ENCODE results near the gene ZDHHC16.
"Not testable (repeated sequence)": the region's sequence is repeated elsewhere in the genome, so short reads cannot be mapped to it uniquely, and the experiment has no call there.

ZDHHC16 gene

GRCh38 chr10:97445722-97446639 lies at the start of gene ZDHHC16, which contains the start of gene EXOSC1:
Gene ZDHHC16, plus strand, starts transcription at chr10:97446175. Its CDS starts 5,501 bp downstream, at chr10:97451676.
Gene EXOSC1, minus strand, starts transcription at chr10:97446006. Its CDS starts 21 bp downstream, at chr10:97445985.
- peak; percentile 94 for FAIRE-seq

GRCh38 chr10:97399843-97400545 lies 46.0 kb upstream of the ZDHHC16 start:
- FAIRE-seq, result no peak

GRCh38 chr10:97400665-97401454 lies 45.1 kb upstream of the ZDHHC16 start, which contains the start of gene RRP12:
Gene RRP12, minus strand, starts transcription at chr10:97401340. Its CDS starts 109 bp downstream, at chr10:97401231.
- peak; percentile 99 for FAIRE-seq

DNA sequence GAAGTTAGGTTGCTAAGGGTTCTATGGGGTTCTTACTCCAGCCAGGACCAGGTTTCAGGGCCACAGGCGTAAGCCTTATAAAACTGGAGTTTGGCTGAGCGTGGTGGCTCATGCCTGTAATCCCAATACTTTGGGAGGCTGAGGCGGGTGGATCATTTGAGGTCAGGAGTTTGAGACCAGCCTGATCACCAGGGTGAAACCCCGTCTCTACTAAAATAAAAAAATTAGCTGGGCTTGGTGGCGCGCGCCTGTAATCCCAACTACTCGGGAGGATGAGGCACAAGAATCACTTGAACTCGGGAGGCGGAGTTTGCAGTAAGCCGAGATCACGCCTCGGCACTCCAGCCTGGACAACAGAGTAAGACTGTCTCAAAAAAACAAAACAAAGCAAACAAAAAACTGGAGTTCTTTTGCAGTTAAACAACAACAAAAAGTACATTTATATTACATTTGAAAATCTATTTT lies 44.5 kb upstream of the ZDHHC16 start:
- FAIRE-seq, result no peak

GRCh38 chr10:97404044-97404443 lies 41.9 kb upstream of the ZDHHC16 start:
- no peak for FAIRE-seq

- no peak for FAIRE-seq
Observed at GRCh38 chr10:97406064-97406463, 39.9 kb upstream of the ZDHHC16 start.

DNA sequence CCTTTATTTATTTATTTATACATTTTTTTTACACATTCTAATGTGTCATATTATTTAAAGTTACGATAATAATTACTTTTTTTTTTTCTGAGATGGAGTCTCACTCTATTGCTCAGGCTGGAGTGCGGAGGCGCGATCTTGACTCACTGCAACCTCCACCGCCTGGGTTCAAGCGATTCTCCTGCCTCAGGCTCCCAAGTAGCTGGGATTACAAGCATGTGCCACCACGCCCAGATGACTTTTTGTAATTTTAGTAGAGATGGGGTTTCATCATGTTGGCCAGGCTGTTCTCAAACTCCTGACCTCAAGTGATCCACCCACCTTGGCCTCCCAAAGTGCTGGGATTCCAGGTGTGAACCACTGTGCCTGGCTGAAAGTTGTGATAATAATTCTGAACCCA lies 39.5 kb upstream of the ZDHHC16 start:
- not testable (repeated sequence) for FAIRE-seq

GRCh38 chr10:97407211-97407951 lies 38.6 kb upstream of the ZDHHC16 start:
- no peak for FAIRE-seq

DNA sequence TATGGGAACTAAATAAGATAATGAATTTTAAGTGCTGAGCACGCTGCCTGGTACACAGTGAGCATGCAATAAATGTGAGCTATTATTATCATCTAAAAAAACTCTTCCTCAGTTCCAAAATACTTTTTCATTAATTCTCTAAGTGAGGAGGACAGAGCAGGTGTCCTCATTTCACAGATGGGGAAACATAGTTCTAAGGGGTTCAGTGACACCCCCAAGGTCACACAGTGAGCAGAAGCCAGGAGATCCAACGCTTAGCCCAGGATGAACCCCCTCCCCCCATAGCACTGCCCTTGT lies 38.1 kb upstream of the ZDHHC16 start:
- no peak for FAIRE-seq

DNA sequence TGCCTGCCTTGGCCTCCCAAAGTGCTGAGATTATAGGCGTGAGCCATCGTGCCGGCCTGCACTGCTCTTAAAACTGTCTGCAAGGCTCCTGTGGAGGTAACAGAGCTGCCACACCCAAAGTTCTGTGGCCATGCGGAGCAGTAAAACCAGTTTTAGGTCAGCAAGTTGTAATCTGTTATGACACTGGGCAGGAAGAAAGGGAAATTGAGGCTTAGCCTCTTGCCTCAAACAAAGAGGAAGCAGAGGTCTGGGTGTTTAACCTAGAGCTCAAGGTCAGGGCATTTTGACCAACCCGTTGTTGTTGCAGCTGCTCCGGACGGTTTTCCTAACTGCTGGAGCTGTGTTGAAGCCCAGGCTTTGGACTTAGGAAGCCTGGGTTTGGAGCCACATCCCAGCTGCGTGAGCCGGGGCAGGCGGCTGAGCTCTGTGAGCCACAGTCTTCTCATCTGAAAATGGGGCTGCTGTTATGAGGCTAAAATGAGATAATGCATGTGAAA lies 37.4 kb upstream of the ZDHHC16 start:
- no peak for FAIRE-seq

DNA sequence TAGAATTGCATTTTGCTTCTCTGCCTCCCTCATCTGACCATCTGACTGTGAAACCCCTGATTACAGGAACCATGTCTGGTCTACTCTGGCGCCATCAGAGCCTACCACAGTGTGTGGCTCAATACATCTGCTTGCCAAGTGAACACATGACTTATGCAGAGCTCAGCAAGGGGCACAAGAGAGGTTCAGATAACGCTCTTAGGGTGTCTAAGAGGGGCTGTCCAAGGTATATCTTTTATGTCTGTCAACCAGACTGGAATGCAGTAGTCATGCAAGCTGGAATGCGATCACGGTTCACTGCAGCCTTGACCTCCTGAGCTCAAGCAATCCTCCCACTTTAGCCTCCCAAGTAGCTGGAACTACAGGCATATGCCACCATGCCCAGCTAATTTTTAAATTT lies 34.6 kb upstream of the ZDHHC16 start:
- FAIRE-seq, result no peak

- FAIRE-seq, result no peak
Observed at GRCh38 chr10:97412891-97413304, 33.1 kb upstream of the ZDHHC16 start.

DNA sequence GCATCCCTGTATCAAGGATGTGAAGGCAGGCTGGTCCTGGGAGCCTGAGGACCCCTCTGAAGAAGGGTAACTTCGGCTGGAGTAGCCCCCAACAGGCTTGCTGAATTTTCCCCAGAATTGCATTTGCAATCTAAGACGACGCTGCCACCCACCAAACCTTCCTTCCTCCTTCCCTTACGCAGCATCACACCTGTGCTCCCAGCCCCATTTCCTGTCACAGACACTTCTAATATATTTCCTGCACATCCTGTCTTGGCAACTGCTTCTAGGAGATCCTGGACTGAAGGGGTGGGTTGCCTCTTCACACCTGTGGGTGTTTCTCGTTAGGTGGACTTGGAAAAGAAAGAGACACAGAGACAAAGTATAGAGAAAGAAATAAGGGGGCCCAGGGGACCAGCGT lies 29.4 kb upstream of the ZDHHC16 start:
- FAIRE-seq, result no peak

DNA sequence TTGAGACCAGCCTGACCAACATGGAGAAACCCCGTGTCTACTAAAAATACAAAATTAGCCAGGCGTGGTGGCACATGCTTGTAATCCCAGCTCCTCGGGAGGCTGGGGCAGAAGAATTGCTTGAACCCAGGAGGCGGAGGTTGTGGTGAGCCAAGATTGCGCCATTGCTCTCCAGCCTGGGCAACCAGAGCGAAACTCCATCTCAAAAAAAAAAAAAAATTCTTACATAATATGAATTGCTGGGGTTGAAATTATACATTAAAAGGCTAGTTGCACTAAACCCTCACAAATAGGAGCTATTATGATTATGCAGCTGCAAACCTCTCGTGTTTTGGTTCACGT lies 22.2 kb upstream of the ZDHHC16 start:
- not testable (repeated sequence) for FAIRE-seq

DNA sequence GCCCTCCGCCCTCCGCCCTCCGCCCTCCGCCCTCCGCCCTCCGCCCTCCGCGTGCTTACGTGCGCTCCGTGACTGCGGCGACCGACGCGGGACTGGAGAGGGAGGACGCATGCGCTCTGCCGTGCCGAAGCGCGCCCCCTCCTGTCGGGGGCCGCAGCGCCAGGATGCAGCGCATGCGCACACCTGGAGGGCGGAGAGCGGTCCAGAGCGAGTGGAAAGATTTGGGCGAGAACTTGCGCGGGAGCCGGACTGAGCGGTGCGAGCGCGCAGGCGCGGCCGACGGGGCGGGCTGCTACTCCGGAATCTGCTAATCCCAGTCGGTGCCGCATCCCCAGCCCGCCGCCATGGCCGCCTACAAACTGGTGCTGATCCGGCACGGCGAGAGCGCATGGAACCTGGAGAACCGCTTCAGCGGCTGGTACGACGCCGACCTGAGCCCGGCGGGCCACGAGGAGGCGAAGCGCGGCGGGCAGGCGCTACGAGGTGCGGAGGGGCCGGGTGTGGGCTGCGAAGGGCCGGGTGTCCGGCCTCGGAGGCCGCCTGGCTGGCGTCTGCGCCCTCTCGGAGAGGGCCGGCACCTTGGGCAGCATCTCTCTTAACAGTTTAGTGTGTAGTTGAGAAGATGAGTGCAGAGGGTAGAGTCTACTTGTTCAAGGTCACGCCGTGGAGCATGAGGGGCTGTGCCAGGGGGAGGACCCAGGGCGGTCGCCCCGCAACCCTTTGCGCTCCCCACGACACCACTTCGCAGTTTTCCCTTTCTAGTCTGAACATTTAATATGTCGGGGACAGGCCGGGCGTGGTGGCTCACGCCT lies 19.8 kb upstream of the ZDHHC16 start, which contains the start of gene PGAM1:
TSS of gene PGAM1 (plus strand) at position 228 of the 812 bp plus-strand sequence. CDS start at position 345, 117 bp downstream.
- FAIRE-seq, result no peak

DNA sequence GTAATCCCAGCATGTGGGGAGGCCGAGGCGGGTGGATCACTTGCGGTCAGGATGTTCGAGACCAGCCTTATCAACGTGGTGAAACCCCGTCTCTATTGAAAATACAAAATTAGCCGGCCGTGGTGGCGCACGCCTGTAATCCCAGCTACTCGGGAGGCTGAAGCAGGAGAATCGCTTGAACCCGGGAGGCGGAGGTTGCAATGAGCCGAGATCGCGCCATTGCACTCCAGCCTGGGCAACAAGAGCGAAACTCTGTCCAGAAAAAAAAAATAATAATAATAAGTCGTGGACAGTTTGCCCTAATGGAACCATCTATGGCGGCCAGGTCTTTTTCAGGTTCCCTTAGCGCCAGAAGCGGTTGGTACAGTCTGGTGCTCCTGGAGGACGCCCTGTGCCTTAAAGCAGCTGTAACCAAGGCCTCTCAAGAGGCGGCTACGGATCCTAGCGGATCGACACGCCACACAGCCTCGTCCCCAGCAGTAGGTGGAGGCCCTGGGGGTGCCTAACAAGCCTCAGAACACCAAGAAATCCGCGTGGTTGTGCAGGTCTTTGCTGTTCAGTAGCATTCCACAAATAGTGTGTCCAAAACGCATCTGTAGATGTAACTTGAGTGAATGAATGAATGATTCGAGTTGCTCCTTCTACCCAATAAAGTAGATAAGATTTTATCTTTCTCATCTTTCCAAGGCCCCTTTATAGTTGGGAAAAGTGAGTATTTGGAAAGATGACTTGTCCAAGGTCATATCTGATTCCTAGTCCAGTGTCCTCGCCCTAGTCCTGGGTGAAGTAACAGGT lies 19.0 kb upstream of the ZDHHC16 start:
- no peak for FAIRE-seq

- no peak for FAIRE-seq
Observed at GRCh38 chr10:97427571-97428179, 18.3 kb upstream of the ZDHHC16 start.

GRCh38 chr10:97428572-97428981 lies 17.4 kb upstream of the ZDHHC16 start:
- no peak for FAIRE-seq

- FAIRE-seq, result no peak
Observed at GRCh38 chr10:97434055-97434454, 11.9 kb upstream of the ZDHHC16 start.

- no peak for FAIRE-seq
Observed at GRCh38 chr10:97434557-97434956, 11.4 kb upstream of the ZDHHC16 start.
